ENCODE measurements around the gene PCCA.

DNA sequence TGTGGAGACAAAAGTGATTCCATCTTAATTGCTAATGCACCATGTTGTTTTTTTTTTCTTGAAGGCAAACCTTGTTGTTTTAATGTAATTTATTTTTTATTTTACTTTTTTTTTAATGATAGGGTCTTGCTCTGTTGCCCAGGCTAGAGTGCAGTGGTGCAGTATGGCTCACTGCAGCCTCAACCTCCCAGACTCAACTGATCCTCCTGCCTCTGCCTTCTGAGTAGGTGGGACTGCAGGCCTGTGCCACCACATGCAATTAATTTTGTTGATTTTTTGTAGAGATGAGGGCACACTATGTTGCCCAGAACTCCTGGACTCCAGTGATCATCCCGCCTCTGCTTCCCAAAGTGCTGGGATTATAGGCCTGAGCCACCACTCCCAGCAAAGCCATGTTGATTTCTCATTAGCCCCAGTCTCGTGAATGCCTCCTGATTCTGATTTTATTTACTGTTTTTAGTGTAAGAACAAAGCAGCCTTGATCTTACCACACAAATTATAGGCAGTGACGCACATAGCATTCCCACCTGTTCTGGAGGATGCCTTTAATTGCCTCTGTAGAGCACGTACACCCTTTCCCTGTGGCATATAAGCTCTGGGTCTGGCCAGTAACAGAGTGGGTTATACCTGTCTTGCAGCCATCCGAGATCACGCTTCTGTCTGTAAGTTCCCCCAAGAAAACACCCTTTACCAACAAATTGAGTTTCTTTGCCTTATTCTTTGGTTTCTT lies 349.3 kb downstream of the PCCA start:
- TF ChIP-seq POLR2A (IDR thresholded peaks at IDR 0.05; ENCODE audit: low read depth) (no peak), EP300 (IDR thresholded peaks at IDR 0.05) (no peak)
- TF ChIP-seq, protein P1, sequence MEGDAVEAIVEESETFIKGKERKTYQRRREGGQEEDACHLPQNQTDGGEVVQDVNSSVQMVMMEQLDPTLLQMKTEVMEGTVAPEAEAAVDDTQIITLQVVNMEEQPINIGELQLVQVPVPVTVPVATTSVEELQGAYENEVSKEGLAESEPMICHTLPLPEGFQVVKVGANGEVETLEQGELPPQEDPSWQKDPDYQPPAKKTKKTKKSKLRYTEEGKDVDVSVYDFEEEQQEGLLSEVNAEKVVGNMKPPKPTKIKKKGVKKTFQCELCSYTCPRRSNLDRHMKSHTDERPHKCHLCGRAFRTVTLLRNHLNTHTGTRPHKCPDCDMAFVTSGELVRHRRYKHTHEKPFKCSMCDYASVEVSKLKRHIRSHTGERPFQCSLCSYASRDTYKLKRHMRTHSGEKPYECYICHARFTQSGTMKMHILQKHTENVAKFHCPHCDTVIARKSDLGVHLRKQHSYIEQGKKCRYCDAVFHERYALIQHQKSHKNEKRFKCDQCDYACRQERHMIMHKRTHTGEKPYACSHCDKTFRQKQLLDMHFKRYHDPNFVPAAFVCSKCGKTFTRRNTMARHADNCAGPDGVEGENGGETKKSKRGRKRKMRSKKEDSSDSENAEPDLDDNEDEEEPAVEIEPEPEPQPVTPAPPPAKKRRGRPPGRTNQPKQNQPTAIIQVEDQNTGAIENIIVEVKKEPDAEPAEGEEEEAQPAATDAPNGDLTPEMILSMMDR (IDR thresholded peaks at IDR 0.05): no peak

Measured in esophagus muscularis mucosa (tissue), 4 donors.